ENCODE data around the gene PSME2. TPM values are rescaled to one million over a fixed set of nuclear protein-coding genes. Genes with fewer than 3 reads are reported as not detected.

Gene PSME2
- total and polyA plus RNA-seq, 2 of the 13 experiments (the other 11 are each of a cell fraction or from before 2014, with no cell fraction given) = 332 to 716 TPM

- TF ChIP-seq HMGXB3 (CRISPR knock-in tag; IDR thresholded peaks at IDR 0.05; ENCODE audit: borderline replicate concordance) (no peak), SALL2 (CRISPR knock-in tag; IDR thresholded peaks at IDR 0.05) (no peak), KDM4B (CRISPR knock-in tag; IDR thresholded peaks at IDR 0.05) (no peak), TEF (CRISPR knock-in tag; IDR thresholded peaks at IDR 0.05) (no peak), ZNF136 (CRISPR knock-in tag; IDR thresholded peaks at IDR 0.05; ENCODE audit: low read depth) (no peak), TFAP4 (IDR thresholded peaks at IDR 0.05; ENCODE audit: borderline replicate concordance, low read depth) (no peak), ZNF720 (CRISPR knock-in tag; IDR thresholded peaks at IDR 0.05) (no peak), ZNF230 (CRISPR knock-in tag; IDR thresholded peaks at IDR 0.05) (no peak), NR2F2 (IDR thresholded peaks at IDR 0.05; ENCODE audit: borderline replicate concordance, low read depth) (no peak), FOXA1 (IDR thresholded peaks at IDR 0.05) (no peak), FOXA1 (CRISPR knock-in tag; IDR thresholded peaks at IDR 0.05) (no peak), KAT8 (CRISPR knock-in tag; IDR thresholded peaks at IDR 0.05) (no peak), NFE2L2 (IDR thresholded peaks at IDR 0.05; ENCODE audit: low read length) (no peak), CTCF (CRISPR knock-in tag; IDR thresholded peaks at IDR 0.05) (no peak), E2F5 (CRISPR knock-in tag; conservative IDR thresholded peaks at IDR 0.05) (no peak), ZSCAN9 (CRISPR knock-in tag; IDR thresholded peaks at IDR 0.05; ENCODE audit: borderline replicate concordance) (no peak), ARHGAP35 (CRISPR knock-in tag; IDR thresholded peaks at IDR 0.05; ENCODE audit: borderline replicate concordance) (no peak), ZNF17 (CRISPR knock-in tag; IDR thresholded peaks at IDR 0.05) (no peak), ARID2 (CRISPR knock-in tag; IDR thresholded peaks at IDR 0.05; ENCODE audit: borderline replicate concordance) (0 out of 2 replicates have a peak, but pooled peaks have one; percentile 23), ZNF205 (CRISPR knock-in tag; IDR thresholded peaks at IDR 0.05) (no peak), MXD3 (CRISPR knock-in tag; IDR thresholded peaks at IDR 0.05) (no peak), BORCS8-MEF2B (CRISPR knock-in tag; IDR thresholded peaks at IDR 0.05) (0 out of 2 replicates have a peak, but pooled peaks have one; percentile 32)
Observed at GRCh38 chr14:24127673-24128072, 18.7 kb downstream of the PSME2 start (continued).
